Erythroblast (primary cell): ENCODE measurements around the gene CENPX.

ENCODE experiments used
- DNase-seq, 2 experiments: peaks; one replicate each; lab custom pipeline; 2025; lab: John Stamatoyannopoulos, UW
- GATA1 ChIP-seq: IDR thresholded peaks from 2 replicates; pipeline ENCODE4 v1.6.1; 2011; ENCODE audit warnings: low read depth, mild to moderate bottlenecking, control low read depth, low read length, moderate library complexity
- POLR2A ChIP-seq: IDR thresholded peaks from 2 replicates; pipeline ENCODE4 v1.6.1; 2011; ENCODE audit warnings: mild to moderate bottlenecking, low read length

CENPX gene

DNA sequence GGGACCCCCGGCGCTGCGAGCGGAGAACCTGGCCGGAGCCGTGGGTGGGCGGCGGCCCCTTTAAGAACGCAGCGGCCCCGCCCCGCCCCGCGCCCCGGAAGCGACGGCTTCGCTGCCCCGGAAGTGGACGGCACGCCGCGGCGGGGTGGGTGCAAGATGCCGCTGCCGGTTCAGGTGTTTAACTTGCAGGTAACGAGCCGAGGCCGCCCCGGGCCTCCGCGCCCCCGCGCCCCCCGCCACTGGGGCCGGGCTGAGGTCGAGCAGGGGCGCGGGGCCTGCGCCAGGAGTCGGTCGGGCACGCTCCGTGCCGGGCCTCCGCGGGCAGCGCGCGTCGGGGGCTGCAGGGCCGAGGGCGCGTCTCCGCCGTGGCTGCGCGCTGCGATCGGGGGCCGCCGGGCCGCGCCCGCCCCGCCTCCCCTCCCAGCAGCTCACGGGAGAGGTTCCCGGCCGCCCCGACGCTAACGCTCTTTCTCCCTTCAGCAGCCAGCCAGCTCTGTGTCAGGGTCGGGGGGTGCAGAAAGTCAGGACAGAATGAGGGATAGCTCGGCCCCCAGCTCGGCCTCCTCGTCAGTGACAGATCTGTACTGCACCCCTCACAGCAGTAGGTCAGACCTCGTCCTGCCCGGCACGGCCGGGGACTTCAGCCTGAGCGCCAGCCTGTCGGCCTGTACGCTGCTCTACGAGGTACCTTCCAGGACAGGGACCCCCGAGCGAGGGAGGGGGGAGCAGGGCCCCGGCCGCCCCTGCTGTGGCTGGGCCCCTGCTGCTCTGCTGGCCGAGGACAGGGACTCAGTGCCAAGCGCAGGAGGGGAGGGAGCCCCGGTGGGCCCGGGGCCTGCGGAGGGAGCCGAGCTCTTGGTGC lies 29.3 kb upstream of the CENPX start, which contains the start of the genes GPS1 and RFNG:
GPS1 (plus strand) TSS at position 123 of the 862 bp plus-strand sequence; CDS start at position 157, 34 bp downstream.
RFNG (minus strand) TSS at position 36 of the 862 bp plus-strand sequence. CDS start 45 bp downstream, outside the sequence.
- DNase-seq: peak; percentile 83 to 88
- TF ChIP-seq GATA1 (no peak), POLR2A (no peak)

DNA sequence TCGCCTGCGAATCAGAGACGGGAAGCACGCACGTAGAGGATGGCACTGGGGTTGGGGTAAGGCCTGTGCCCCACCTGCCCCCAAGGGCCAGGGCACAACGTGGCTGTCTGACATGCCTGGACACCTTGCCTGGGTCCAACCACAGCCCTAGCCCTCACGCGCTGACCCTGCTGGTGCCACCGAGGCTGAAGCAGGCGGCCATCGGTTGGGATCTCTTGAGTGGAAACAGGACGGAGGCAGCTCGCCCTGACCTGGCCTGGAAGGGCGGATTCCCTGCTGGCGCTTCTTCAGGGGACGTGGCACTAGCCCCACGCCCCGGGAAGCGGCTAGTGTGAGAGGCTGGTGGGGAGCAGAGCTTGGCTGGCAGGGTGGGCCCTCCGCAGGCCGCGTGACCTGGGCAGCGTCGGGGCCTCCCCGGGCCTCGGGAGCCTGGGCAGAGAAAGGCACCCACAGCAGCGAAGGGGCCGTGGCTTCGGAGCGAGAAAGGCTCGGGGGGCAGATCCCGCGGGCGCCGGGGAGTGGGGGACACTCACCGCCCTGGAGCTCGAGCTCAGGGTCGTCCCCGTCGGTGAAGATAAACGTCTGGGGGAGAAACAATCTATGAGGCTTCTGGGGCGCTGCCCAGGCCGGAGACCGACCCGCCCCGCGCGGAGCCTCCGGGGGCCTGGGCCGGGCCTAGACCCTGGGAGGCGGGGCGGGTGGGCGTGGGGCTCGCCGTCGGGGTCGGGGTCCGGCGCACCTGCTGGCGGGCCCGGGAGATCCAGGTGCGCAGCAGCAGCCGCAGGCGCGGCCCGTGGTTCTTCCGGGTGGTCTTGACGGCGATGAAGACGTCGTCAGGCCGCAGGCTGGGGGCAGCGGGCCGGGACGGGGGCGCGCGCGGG lies 28.3 kb upstream of the CENPX start:
- TF ChIP-seq GATA1: no peak
- TF ChIP-seq POLR2A: no peak
- DNase-seq: peak; percentile 49 to 50

DNA sequence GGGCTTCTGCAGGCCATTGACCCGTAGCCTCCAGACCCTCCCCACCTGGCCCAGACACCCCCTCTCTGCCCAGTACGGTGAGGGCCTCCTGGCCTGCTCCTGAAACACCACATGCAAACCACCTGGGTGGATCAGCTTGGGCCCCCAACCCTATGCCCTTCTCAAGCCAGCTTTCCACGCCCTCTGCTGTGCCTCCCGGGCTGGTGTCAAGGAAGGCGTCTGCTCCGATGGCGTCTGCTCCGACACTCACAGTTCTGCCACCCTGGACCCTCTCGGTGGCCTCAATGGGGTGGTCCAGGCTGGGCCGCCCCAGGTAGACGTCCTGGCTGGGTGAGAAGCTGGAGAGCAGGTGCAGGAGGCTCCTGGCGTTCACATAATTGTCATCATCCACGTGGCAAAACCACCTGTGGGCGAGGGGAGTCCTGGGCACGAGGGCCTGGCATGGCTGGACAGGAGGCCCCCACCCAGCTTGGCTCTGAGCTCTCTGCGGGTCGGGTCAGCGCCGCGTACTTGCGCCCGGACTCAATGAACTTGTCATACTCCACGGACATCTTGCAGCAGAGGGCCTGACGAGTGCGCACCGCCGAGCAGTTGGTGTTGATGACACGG lies 27.6 kb upstream of the CENPX start:
- no peak for TF ChIP-seq POLR2A
- TF ChIP-seq GATA1: no peak
- no peak for DNase-seq

DNA sequence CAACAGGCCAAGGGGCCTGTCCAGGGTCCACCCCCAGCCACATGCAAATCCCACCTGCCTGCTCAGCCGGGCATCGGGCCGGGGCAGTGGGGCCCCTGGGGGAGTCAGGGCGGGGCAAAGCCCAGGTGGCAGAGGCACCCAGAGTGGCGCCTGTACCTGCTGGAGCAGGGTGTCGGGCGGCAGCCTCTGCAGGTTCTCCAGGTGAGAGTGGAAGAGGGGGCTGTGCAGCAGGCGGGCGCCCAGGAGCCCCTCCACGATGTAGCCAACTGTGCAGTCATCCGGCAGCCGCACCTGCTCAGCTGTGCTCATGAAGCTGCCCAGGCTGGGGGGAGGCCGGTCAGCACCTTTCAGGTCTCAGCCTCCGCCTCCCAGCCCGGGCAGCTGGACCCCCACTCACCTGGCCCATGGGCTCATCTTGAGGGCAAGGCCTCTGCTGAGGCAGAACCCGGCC lies 26.9 kb upstream of the CENPX start:
- TF ChIP-seq GATA1 (no peak), POLR2A (no peak)
- DNase-seq: no peak

DNA sequence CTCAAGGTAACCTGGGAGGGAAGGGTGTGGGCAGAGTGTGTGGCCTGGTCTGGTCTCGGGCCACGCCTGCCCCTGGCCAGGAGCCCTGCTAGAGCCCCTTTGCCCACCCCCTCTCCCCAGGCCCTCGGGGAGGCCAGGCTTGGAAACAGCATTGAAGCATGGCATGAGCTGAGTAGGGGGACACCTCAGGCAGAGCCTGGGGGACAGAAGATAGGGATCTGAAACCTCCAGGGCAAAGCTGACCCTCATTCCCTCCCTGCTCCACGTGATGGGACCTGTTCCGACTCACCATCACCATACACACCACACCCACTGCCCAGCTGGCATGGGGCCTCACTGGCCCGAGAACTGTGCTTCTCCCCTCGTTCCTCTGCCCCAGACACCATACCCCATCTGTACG lies 26.4 kb upstream of the CENPX start:
- no peak for TF ChIP-seq POLR2A
- no peak for TF ChIP-seq GATA1
- no peak for DNase-seq

DNA sequence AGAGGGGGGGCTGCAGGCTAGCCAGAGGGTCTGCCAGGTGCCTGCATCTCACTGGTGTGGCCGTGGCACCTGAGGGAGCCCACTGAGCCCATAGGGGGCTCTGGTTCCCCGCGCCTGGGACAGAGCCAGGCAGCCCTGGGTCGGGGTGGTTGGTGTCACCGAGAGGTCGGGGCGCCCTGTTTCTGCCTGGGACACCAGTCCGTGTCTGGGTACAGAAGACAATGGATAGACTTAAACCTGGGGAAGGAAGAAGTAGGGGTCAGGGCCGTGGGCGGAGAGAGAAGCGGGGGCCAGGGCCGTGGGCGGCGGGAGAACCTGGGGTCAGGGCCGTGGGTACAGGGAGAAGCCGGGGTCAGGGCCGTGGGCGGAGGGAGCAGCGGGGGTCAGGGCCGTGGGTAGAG lies 25.9 kb upstream of the CENPX start:
- no peak for TF ChIP-seq POLR2A
- no peak for TF ChIP-seq GATA1
- no peak for DNase-seq

DNA sequence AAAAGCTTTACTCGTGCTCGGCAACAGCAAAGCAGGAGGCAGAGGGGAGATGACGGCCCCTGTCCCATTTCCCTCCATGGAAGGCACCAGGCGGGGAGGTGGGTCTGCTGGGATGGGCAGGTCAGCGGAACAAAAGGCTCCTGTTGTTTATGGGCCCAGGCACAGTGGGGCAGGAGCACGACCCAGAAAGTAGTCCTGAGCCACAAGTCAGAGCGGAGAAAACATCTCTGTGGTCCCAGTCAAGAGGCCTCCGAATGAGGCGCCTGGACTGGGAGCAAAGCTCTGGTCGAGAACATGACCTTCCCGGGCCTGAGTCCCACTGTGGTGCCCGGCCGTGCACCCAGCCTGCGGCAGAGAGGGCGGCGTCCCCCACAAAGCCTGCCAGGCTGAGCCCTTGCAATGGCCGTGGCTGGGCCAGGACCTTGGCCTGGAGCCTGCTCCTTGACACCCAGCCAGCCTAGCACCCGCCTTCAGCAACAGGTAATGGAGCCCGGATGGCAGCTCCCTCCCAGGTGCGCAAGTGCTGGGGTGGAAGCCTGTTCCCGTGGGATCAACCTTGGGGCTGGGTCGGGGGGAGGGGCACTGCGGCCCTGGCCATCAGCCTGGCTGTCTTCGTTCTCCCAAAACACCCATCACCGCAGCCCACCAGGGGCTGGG lies 25.4 kb upstream of the CENPX start:
- DNase-seq: no peak
- TF ChIP-seq POLR2A (no peak), GATA1 (no peak)

DNA sequence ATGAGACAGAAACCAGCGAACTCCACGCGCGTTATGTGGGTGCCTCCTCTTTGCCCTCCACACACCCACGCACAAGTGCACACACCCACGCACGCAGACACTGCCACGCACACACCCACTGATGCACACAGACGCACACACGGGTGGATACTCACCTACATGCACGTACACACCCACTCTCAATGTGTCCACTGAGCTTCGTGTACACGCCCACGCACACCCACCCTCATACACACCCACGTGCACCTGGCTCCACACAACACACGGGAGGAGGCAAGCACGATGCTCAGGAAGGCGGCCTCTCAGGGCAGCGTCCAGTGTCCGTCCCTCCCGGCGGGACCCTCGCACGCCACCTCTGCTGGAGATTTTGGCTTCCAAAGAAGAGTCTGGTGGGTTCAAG lies 24.7 kb upstream of the CENPX start:
- TF ChIP-seq POLR2A (no peak), GATA1 (no peak)
- no peak for DNase-seq

DNA sequence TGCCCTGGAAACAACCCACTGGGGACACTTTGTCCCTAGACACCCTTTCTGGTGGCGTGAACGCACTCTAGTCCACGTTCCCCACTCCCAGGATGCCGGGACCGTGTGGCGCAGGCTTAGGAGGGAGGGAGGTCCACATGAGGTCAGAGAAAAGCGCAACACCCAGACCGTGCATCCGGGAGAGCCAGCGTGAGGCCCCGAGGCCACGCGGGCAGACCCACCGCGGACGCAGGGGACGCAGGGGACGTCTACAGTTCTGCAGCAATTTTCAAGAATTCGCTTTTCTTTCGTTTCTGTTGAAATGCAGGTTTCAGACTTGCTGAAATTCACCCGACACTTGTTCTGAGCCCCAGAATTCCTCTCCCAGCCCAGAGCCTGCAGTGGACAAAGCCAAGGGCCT lies 24.2 kb upstream of the CENPX start:
- no peak for DNase-seq
- TF ChIP-seq GATA1 (no peak), POLR2A (no peak)

DNA sequence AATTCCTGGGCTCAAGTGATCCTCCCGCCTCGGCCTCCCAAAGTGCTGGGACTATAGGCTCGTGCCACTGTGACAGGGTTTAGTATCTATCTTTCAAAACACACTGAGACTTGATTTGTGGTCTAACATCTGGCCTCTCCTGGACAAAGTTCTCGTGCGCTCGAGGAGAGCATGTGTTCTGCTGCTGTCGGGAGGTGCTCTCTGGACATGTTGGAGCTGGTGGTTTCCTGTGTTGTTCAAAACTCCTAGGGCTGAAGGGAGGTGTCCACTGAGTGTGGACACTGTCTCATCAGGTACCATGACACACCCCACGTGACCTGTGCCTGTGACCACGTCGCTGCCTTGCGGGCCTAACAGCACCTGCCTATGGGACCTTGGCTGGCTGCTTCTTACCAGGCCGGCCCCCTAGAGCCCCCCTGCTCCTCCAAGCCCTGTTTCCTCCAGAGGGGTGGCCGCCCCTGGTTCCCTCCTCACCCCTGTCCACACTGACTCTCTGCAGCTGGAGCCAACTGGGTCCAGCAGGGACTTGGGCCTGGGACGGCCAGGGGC lies 23.3 kb upstream of the CENPX start:
- DNase-seq: no peak
- TF ChIP-seq GATA1: no peak
- no peak for TF ChIP-seq POLR2A

DNA sequence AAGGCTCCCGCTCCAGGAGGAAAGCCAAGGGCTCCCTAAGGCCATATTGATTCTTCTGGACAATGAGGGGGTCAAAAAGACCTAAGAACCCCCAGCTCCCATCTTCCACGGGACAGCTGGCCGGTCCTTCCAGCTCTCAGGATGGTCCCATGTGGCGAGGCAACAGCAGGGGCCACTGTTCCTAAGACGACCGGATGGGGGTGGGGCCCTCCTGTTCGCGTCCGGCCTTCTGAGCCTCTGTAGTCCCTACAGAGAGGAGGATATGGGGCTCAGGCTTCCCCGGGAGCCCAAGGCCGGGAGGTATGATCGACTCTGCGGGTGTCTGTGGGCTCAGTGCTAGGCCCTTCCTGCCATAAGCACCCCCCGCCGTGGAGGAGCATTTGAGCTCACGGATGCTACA lies 20.8 kb upstream of the CENPX start:
- TF ChIP-seq GATA1 (no peak), POLR2A (no peak)
- DNase-seq: no peak

DNA sequence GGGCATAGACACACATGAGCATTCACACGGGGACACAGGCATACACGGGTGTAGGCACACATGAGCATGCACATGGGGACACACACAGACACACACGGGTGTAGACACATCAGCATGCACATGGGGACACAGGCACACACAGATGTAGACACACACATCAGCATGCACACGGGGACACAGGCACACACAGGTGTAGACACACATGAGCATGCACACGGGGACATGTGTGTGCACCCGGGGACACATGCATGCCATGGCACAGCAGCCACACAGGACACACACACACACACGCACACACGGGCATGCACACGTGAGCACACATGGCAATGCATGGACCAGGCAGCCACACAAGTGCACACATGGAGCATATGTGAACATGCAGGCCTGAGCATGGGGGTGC lies 20.0 kb upstream of the CENPX start:
- TF ChIP-seq GATA1: no peak
- TF ChIP-seq POLR2A: no peak
- no peak for DNase-seq
